Spleen (tissue), 7 donors: ENCODE results near the gene LCN9.

Experiments used
- POLR2A ChIP-seq, 3 donors: fragments of 450-650 bp; IDR thresholded peaks; one replicate each; pipeline ENCODE4 v1.5.1; 2017; ENCODE audit warnings: antibody characterized with exemption in 3 of 3, mild to moderate bottlenecking in 1 of 3
- TF ChIP-seq, protein P1 (sequence below), 11 experiments: fragments of 200-600 bp in 7 of 11; fragments of 450-650 bp in 4 of 11; sonication (generic) in 4 of 11; IDR thresholded peaks in 8 of 11; conservative IDR thresholded peaks in 3 of 11; 1 replicate in 7 of 11; 2 replicates in 4 of 11; pipeline versions ENCODE4 v1.4.0 to v1.8.0; 2016 to 2021; ENCODE audit warnings: antibody characterized with exemption in 11 of 11, inconsistent platforms in 4 of 11, mild to moderate bottlenecking in 1 of 11
- donor health status: DM: no; HTN: no; CAD: no; lungs with moderate emphysema.
- donor health status: DM: no; HTN: no; CAD: no.
- donor health status: DM: no; HTN: no; CAD: no.

DNA sequence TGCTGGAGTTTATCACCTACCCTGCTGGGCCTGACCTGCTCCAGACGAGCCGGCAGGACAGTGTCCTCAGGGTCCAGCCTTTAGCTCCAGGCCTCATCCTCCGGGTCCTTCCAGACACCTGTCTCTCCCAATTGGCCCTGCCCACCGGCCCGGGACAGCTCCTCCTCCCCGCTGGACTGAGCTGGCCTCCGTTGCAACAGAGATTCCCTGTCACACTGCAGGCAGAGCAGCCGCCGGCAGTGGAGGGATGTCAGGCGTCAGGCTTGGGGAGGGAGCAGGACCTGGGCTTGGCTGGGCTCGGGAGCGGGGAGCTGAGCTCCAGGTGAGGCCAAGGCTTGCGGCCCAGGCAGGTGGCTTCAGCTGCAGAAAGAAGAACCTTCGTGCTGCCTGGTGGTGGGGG lies 40.6 kb downstream of the LCN9 start:
- TF ChIP-seq, protein P1, sequence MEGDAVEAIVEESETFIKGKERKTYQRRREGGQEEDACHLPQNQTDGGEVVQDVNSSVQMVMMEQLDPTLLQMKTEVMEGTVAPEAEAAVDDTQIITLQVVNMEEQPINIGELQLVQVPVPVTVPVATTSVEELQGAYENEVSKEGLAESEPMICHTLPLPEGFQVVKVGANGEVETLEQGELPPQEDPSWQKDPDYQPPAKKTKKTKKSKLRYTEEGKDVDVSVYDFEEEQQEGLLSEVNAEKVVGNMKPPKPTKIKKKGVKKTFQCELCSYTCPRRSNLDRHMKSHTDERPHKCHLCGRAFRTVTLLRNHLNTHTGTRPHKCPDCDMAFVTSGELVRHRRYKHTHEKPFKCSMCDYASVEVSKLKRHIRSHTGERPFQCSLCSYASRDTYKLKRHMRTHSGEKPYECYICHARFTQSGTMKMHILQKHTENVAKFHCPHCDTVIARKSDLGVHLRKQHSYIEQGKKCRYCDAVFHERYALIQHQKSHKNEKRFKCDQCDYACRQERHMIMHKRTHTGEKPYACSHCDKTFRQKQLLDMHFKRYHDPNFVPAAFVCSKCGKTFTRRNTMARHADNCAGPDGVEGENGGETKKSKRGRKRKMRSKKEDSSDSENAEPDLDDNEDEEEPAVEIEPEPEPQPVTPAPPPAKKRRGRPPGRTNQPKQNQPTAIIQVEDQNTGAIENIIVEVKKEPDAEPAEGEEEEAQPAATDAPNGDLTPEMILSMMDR (IDR thresholded peaks at IDR 0.05 in 8 of 11, conservative IDR thresholded peaks at IDR 0.05 in 3 of 11) = no peak
- TF ChIP-seq POLR2A (IDR thresholded peaks at IDR 0.05) = no peak
